Measurements from ENCODE around the gene SFT2D3. TPM values are rescaled to one million over a fixed set of nuclear protein-coding genes. Genes with fewer than 3 reads are reported as not detected.

Gene SFT2D3
- total RNA-seq, 1 donor from 2014 or later, result 7.4 TPM

DNA sequence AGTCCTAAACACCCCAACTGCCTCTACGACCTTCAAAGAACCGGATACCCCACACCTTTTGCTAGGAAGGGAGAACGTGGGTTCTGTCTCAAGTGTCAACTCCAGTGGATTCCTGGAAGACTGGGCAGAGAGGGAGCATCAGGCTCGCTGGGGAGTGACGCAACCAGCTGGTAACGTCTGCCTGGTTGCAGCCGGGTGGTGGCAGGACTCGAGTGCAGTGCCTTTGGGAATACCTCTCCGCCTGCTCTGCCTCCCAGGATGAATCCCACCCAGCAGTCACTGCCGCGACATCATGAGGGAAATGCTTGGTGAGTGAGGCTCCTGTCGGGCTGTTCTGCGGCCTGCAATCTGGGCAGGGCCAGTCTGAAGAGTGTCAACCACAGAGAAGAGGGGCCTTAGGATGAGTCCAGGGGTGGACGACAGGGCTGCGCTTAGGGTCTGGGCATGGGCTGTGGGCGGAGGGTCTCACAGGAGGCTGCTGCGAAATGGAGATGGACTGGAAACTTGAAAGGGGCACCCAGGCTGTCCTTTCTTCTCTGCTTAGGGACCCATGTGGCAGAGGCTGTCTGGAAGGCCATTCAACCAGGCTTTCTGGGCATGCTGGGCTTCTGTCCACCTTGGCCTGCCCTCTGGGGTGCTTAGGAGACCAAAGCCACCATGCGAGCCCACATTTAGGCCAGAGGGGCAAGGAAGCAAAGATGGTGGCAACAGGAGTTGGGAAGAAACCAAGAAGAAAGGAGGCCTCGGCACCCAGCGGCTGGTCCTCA lies 42.5 kb upstream of the SFT2D3 start:
- DNase-seq (peak; percentile 24), ATAC-seq (no peak)
- H3K27me3 ChIP-seq (ENCODE audit: low read depth), result no peaks in the 10 kb centered on the region
- H3K4me3 ChIP-seq, result no peak overlapping the region
- peaks cover 40% of the 10 kb centered on the region for H3K36me3 ChIP-seq
- intact Hi-C loops (cut with DNase I), result no loop called here
- peaks cover 77% of the 10 kb centered on the region for H3K4me1 ChIP-seq
- H3K27ac ChIP-seq, result peak overlapping the region; percentile 79
- TF ChIP-seq, protein P1, sequence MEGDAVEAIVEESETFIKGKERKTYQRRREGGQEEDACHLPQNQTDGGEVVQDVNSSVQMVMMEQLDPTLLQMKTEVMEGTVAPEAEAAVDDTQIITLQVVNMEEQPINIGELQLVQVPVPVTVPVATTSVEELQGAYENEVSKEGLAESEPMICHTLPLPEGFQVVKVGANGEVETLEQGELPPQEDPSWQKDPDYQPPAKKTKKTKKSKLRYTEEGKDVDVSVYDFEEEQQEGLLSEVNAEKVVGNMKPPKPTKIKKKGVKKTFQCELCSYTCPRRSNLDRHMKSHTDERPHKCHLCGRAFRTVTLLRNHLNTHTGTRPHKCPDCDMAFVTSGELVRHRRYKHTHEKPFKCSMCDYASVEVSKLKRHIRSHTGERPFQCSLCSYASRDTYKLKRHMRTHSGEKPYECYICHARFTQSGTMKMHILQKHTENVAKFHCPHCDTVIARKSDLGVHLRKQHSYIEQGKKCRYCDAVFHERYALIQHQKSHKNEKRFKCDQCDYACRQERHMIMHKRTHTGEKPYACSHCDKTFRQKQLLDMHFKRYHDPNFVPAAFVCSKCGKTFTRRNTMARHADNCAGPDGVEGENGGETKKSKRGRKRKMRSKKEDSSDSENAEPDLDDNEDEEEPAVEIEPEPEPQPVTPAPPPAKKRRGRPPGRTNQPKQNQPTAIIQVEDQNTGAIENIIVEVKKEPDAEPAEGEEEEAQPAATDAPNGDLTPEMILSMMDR (IDR thresholded peaks at IDR 0.05), result no peak
- no peaks in the 10 kb centered on the region for H3K9me3 ChIP-seq

DNA sequence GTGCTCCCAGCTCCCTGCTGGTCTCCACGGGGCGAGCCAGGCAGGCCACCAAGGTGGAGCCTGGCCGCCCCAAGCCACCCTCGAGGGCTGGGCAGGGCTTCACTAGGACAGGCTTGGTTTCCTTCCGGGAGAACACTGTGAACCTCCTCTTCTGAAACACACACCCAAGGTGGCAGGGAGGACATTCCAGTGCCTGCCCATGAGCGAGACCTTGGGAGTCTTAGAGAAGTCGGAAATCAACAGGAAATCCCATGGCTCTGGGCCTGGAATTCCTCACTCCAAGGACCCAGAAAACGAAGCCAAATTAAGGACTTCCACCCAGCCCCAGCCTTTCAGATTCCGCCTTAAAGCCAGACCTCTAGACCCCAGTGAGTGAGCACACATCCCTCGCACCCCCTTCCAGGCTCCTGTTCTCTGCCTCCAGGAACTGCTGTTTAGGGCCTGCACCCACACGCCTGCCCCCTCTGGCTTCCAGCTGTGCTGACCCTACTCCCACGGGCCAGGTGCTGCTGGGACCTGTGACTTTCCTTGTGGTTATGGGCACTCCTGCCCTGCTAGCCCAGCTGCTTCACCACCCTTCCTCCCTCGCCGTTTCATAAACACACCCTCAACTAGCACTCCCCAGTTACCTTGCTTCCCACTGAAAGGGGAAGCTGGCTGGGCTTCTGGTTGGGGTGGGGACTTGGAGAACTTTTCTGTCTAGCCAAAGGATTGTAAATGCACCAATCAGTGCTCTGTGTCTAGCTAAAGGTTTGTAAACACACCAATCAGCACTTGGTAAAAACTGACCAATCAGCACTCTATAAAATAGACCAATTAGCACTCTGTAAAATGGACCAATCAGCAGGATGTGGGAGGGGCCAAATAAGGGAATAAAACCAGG lies 41.6 kb upstream of the SFT2D3 start:
- intact Hi-C loops (cut with DNase I), result no loop called here
- Histone ChIP-seq H3K27me3 (ENCODE audit: low read depth) (peaks cover 4% of the 10 kb centered on the region), H3K4me3 (no peak overlapping the region), H3K4me1 (peaks cover 83% of the 10 kb centered on the region), H3K27ac (peak overlapping the region; percentile 81), H3K36me3 (peaks cover 33% of the 10 kb centered on the region), H3K9me3 (no peaks in the 10 kb centered on the region)
- peak; percentile 54 to 55 for ATAC-seq
- TF ChIP-seq, protein P1 (IDR thresholded peaks at IDR 0.05), result no peak
- peak; percentile 48 for DNase-seq

DNA sequence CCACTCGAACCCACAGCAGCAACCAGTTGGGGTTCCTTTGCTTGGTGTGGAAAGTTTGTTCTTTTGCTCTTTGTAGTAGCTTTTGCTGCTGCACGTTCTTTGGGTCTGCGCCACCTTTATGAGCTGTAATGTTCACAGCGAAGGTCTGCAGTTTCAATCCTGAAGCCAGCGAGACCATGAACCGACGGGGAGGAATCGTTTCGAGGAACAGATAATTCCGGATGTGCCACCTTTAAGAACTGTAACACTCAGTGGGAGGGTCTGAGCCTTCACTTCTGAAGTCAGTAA lies 41.1 kb upstream of the SFT2D3 start:
- Histone ChIP-seq H3K9me3 (no peaks in the 10 kb centered on the region), H3K4me1 (peaks cover 83% of the 10 kb centered on the region), H3K27ac (peak overlapping the region; percentile 81), H3K27me3 (ENCODE audit: low read depth) (peaks cover 6% of the 10 kb centered on the region), H3K36me3 (peaks cover 29% of the 10 kb centered on the region), H3K4me3 (no peak overlapping the region)
- DNase-seq (peak; percentile 13), ATAC-seq (no peak)
- intact Hi-C loops (cut with DNase I), result no loop called here
- TF ChIP-seq, protein P1 (IDR thresholded peaks at IDR 0.05), result no peak

DNA sequence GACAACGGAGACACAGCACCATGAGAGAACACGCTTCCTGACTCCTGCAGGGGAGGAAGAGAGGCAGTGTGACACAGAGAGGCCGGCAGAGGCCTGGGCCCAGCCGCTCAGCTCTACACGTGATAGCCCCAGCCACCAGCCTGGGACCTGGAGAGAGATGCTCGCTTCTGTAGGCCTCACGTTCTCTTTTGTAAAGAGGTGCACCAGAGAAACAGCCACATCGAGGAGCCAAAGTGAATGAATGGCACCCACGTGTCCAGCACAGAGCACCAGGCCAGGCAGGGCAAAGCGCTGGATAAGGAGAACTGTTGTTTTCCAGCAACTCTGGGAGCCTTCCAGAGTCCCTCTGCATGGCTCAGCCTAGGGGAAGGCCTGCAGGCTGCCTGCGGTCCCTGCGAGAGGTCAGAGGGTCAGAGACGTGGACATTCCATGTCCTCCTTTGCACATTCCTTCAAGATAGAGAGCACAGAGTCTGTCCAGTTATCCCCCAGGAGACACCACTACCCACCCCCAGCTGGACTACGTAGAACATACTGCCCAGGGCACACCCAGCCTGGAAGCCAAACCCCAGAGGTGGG lies 40.1 kb upstream of the SFT2D3 start:
- Histone ChIP-seq H3K36me3 (peaks cover 21% of the 10 kb centered on the region), H3K4me3 (no peak overlapping the region), H3K4me1 (peaks cover 75% of the 10 kb centered on the region), H3K9me3 (no peaks in the 10 kb centered on the region), H3K27ac (peak overlapping the region; percentile 81), H3K27me3 (ENCODE audit: low read depth) (peaks cover 6% of the 10 kb centered on the region)
- peak; percentile 18 for DNase-seq
- TF ChIP-seq, protein P1 (IDR thresholded peaks at IDR 0.05), result no peak
- no peak for ATAC-seq
- intact Hi-C loops (cut with DNase I), result no loop called here

DNA sequence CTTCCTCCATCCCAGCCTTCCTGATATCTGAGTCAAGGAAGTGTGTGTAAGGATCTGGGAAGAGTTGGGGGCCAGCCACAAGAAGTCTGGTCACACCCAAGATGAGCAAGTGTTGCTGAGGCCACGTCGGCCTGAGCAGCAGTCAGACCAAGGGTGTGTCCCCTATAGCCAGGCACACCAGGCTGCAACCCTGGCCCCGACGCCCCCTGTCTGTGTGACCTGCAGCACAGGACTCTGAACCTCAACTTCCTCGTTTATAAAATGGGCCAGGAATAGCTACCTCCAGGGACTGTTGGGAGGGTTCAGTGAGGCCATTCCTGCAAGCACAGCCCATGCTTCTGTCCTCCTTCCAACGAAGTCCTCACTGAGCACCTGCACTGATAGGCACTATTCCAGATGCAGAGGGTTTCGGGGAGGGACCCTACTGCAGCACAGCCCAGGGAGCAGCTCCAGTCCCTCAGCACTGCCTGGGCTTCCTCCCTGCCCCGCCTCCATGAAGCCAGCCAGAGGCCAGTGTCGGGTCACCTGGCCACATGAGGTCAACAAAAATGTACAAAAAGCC lies 39.3 kb upstream of the SFT2D3 start:
- H3K4me1 ChIP-seq, result peaks cover 66% of the 10 kb centered on the region
- H3K4me3 ChIP-seq, result no peak overlapping the region
- peaks cover 6% of the 10 kb centered on the region for H3K27me3 ChIP-seq (ENCODE audit: low read depth)
- peak overlapping the region; percentile 81 for H3K27ac ChIP-seq
- no peaks in the 10 kb centered on the region for H3K9me3 ChIP-seq
- ATAC-seq (peak in 1 of 2 donors; percentile 28), DNase-seq (peak; percentile 54)
- intact Hi-C loops (cut with DNase I), result no loop called here
- H3K36me3 ChIP-seq, result peaks cover 16% of the 10 kb centered on the region
- TF ChIP-seq, protein P1 (IDR thresholded peaks at IDR 0.05), result peak; percentile 35
